GF-D8 (cell line): ENCODE data around the gene NPIPA7.
"Not testable (repeated sequence)": the region's sequence is repeated elsewhere in the genome, so short reads cannot be mapped to it uniquely, and the experiment has no call there.

ENCODE experiments used
- DNase-seq: peaks from one replicate; lab custom pipeline; 2025; lab: John Stamatoyannopoulos, UW

Gene NPIPA7

DNA sequence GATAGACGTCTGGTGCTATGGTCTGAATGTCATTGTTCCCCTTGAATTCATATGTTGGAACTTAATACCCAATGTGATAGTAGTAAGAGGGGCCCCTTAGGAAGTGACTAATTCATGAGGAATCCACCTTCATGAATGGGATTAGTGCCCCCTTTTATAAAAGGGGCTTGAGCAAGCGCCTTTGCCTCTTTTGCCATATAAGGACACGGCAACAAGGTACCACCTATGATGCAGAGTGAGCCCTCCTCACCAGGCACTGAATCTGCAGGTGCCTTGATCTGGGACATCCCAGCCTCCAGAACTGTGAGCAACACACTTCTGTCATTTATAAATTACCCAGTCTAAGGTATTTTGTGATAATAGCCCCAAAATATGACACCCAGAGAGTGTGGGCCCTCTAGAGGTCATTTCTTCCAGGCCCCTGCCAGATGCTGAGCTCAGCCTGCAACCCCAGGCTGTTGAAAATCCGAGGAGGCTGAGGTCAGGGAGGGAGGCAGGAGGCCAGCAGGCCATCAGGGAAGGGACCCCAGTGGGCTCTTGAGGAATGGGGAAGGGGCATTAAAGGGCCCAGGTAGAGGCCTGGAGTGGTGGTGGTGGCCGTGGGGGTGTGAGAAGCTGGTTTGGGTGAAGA, 39.1 kb downstream of the NPIPA7 start:
- not testable (repeated sequence) for DNase-seq

- not testable (repeated sequence) for DNase-seq
Observed at GRCh38 chr16:16420515-16420914, 41.6 kb downstream of the NPIPA7 start.

GRCh38 chr16:16425146-16425545, 46.2 kb downstream of the NPIPA7 start:
- DNase-seq: not testable (repeated sequence)

- not testable (repeated sequence) for DNase-seq
Observed at GRCh38 chr16:16431135-16431534, 52.2 kb downstream of the NPIPA7 start.

DNA sequence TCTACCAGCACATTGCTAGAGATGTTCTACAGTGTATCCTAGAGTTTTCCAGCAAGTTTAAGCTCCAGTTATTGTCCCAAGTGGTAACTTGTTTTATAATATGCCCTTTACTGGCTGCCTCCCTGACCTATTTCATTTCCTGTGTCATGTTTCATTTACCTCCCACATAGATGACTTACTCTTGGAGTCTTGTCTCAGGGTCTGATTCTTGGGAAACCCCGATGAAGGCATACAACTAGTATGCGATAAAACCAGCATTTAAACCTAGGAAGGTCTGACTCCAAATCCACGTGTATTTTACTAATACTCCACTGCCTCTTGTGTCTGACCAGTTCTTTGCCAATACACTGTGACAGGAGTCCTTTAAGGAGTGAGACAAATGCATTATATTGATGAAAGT, 55.8 kb downstream of the NPIPA7 start:
- not testable (repeated sequence) for DNase-seq

- DNase-seq: not testable (repeated sequence)
Observed at GRCh38 chr16:16441401-16441800, 62.5 kb downstream of the NPIPA7 start.
